Small intestine (tissue), 7 donors: ENCODE results near the gene GRM2. TPM values are rescaled to one million over a fixed set of nuclear protein-coding genes. Genes with fewer than 3 reads are reported as not detected.

Source experiments
- DNase-seq, 2 donors: peaks; one replicate each; pipeline versions ENCODE4 v3.0.0 to v3.0.0-alpha.2; 2013
- FAIRE-seq: peaks from 2 replicates; lab custom pipeline; 2012; peaks lifted over from hg19 to GRCh38; lab: Jason Lieb, UNC
- H3K27ac ChIP-seq, 3 donors: one replicate each; pipeline ENCODE4 v1.5.1; 2013; ENCODE audit warnings: low read length in 2 of 3, mild to moderate bottlenecking in 2 of 3, control low read depth in 1 of 3, inconsistent platforms in 1 of 3, low read depth in 1 of 3, moderate library complexity in 1 of 3
- H3K27me3 ChIP-seq, 3 donors: one replicate each; pipeline ENCODE4 v1.6.1; 2013; ENCODE audit warnings: low read length in 3 of 3, inconsistent platforms in 1 of 3; ENCODE audit not compliant: control insufficient read depth in 3 of 3, insufficient read depth in 3 of 3
- H3K36me3 ChIP-seq, 3 donors: one replicate each; pipeline ENCODE4 v1.6.1; 2013; ENCODE audit warnings: low read length in 3 of 3, inconsistent platforms in 1 of 3, low read depth in 1 of 3, mild to moderate bottlenecking in 1 of 3, moderate library complexity in 1 of 3; ENCODE audit not compliant: control insufficient read depth in 3 of 3, insufficient read depth in 2 of 3
- H3K4me1 ChIP-seq, 3 donors: one replicate each; pipeline ENCODE4 v1.6.1; 2013; ENCODE audit warnings: low read length in 2 of 3, inconsistent platforms in 1 of 3, low read depth in 1 of 3, mild to moderate bottlenecking in 1 of 3, moderate library complexity in 1 of 3; ENCODE audit not compliant: control insufficient read depth in 3 of 3, insufficient read depth in 2 of 3
- H3K4me3 ChIP-seq, 3 donors: one replicate each; pipeline ENCODE4 v1.5.1; 2013; ENCODE audit warnings: low read length in 3 of 3, control low read depth in 1 of 3, inconsistent platforms in 1 of 3, low read depth in 1 of 3, mild to moderate bottlenecking in 1 of 3, moderate library complexity in 1 of 3
- H3K9me3 ChIP-seq, 2 donors: one replicate each; pipeline ENCODE4 v1.6.1; 2013; ENCODE audit warnings: low read depth in 1 of 2, low read length in 1 of 2; ENCODE audit not compliant: control insufficient read depth in 2 of 2, insufficient read depth in 1 of 2
- WGBS, 3 donors: extraction: QIAGEN DNeasy Blood & Tissue Kit; methylation state at CpG; one replicate each; pipeline ENCODE4 v1.1.7; 2013; 5-methylcytosine and 5-hydroxymethylcytosine counted together
- polyA plus RNA-seq, 4 donors: library from polyadenylated mRNA; stranded (reverse) in 3 of 4; unstranded in 1 of 4; fragments of 200-250 nt in 3 of 4; fragments of 120-200 nt in 1 of 4; gene quantifications; one replicate each; pipeline versions ENCODE4 v1.2.1 to v1.2.3, GENCODE V29; 2013
- donor health status: healthy with polysubstance abuse.
- donor health status: control.
- donor health status: control.
- donor health status: Bipolar disorder and iron deficiency.
- donor health status: healthy.

GRM2 gene
- polyA plus RNA-seq, 4 donors, result 0.07 to 0.18 TPM; not detected in 2

- DNase-seq (no peak), FAIRE-seq (no peak)
- no peaks in the 10 kb centered on the region for H3K9me3 ChIP-seq
- H3K4me3 ChIP-seq, result no peak overlapping the region
- no peaks in the 10 kb centered on the region for H3K27me3 ChIP-seq
- H3K27ac ChIP-seq, result no peak overlapping the region
- H3K36me3 ChIP-seq, result peaks cover 5 to 71% (median 6%) of the 10 kb centered on the region in 3 donors
- peaks cover 0 to 2% (median 0%) of the 10 kb centered on the region in 3 donors for H3K4me1 ChIP-seq
- WGBS, 3 donors, result 64 to 81% (median 78%) methylated on average over 2 of the region's 2 CpGs
These were observed 23.3 kb upstream of the GRM2 start for GRCh38 chr3:51683566-51683965.

GRCh38 chr3:51684971-51685751 is 21.7 kb upstream of the GRM2 start:
- no peaks in the 10 kb centered on the region for H3K27me3 ChIP-seq
- FAIRE-seq (no peak), DNase-seq (no peak)
- H3K4me3 ChIP-seq, result no peak overlapping the region
- H3K27ac ChIP-seq, result peak overlapping the region in 1 of 3 donors; percentile 78
- peaks cover 0 to 2% (median 0%) of the 10 kb centered on the region in 3 donors for H3K4me1 ChIP-seq
- WGBS, 3 donors, result 58 to 67% (median 63%) methylated on average over 7 of the region's 7 CpGs
- H3K36me3 ChIP-seq, result peaks cover 5 to 74% (median 6%) of the 10 kb centered on the region in 3 donors
- no peaks in the 10 kb centered on the region for H3K9me3 ChIP-seq

- no peaks in the 10 kb centered on the region for H3K27me3 ChIP-seq
- no peak for FAIRE-seq
- H3K4me3 ChIP-seq, result no peak overlapping the region
- peaks cover 0 to 2% (median 0%) of the 10 kb centered on the region in 3 donors for H3K4me1 ChIP-seq
- H3K36me3 ChIP-seq, result peaks cover 6 to 76% (median 7%) of the 10 kb centered on the region in 3 donors
- no peaks in the 10 kb centered on the region for H3K9me3 ChIP-seq
- peak overlapping the region in 1 of 3 donors; percentile 78 for H3K27ac ChIP-seq
- no peak for DNase-seq
- WGBS, 3 donors, result 78 to 95% (median 83%) methylated on average over 4 of the region's 4 CpGs
These were observed 20.8 kb upstream of the GRM2 start for GRCh38 chr3:51686056-51686455.

GRCh38 chr3:51686512-51687215 is 20.2 kb upstream of the GRM2 start:
- DNase-seq, result peak in 1 of 2 donors; percentile 45
- H3K4me1 ChIP-seq, result peaks cover 0 to 2% (median 0%) of the 10 kb centered on the region in 3 donors
- no peak for FAIRE-seq
- no peaks in the 10 kb centered on the region for H3K9me3 ChIP-seq
- H3K27ac ChIP-seq, result peak overlapping the region in 1 of 3 donors; percentile 78
- no peaks in the 10 kb centered on the region for H3K27me3 ChIP-seq
- WGBS, 3 donors, result 56 to 82% (median 58%) methylated on average over 10 of the region's 10 CpGs
- H3K4me3 ChIP-seq, result no peak overlapping the region
- H3K36me3 ChIP-seq, result peaks cover 6 to 82% (median 8%) of the 10 kb centered on the region in 3 donors

- WGBS, 3 donors, result 84 to 92% (median 89%) methylated on average over 14 of the region's 14 CpGs
- Histone ChIP-seq H3K4me3 (no peak overlapping the region), H3K9me3 (no peaks in the 10 kb centered on the region), H3K27ac (peak overlapping the region in 1 of 3 donors; percentile 68), H3K36me3 (peaks cover 6 to 87% (median 11%) of the 10 kb centered on the region in 3 donors), H3K27me3 (no peaks in the 10 kb centered on the region), H3K4me1 (peaks cover 0 to 2% (median 0%) of the 10 kb centered on the region in 3 donors)
- no peak for DNase-seq
- FAIRE-seq, result no peak
These were observed 19.2 kb upstream of the GRM2 start for GRCh38 chr3:51687431-51688205.

- Histone ChIP-seq H3K4me1 (peaks cover 0 to 2% (median 0%) of the 10 kb centered on the region in 3 donors), H3K27ac (no peak overlapping the region), H3K27me3 (no peaks in the 10 kb centered on the region), H3K9me3 (no peaks in the 10 kb centered on the region), H3K4me3 (no peak overlapping the region), H3K36me3 (peaks cover 6 to 90% (median 11%) of the 10 kb centered on the region in 3 donors)
- FAIRE-seq (no peak), DNase-seq (no peak)
- 92 to 93% (median 92%) methylated on average over 3 of the region's 3 CpGs for WGBS, 3 donors
These were observed 18.7 kb upstream of the GRM2 start for GRCh38 chr3:51688206-51688600.

- DNase-seq (no peak), FAIRE-seq (no peak)
- Histone ChIP-seq H3K4me1 (peaks cover 0 to 2% (median 0%) of the 10 kb centered on the region in 3 donors), H3K9me3 (no peaks in the 10 kb centered on the region), H3K36me3 (peaks cover 2 to 90% (median 7%) of the 10 kb centered on the region in 3 donors), H3K27me3 (no peaks in the 10 kb centered on the region), H3K27ac (no peak overlapping the region), H3K4me3 (no peak overlapping the region)
- WGBS, 3 donors, result 43 to 70% (median 51%) methylated on average over 5 of the region's 5 CpGs
These were observed 15.8 kb upstream of the GRM2 start for GRCh38 chr3:51691021-51691420.

- H3K27me3 ChIP-seq, result no peaks in the 10 kb centered on the region
- DNase-seq (no peak), FAIRE-seq (no peak)
- H3K4me1 ChIP-seq, result peaks cover 0 to 2% (median 0%) of the 10 kb centered on the region in 3 donors
- H3K9me3 ChIP-seq, result no peaks in the 10 kb centered on the region
- no peak overlapping the region for H3K27ac ChIP-seq
- H3K4me3 ChIP-seq, result no peak overlapping the region
- WGBS, 3 donors, result 90 to 92% (median 91%) methylated on average over 3 of the region's 3 CpGs
- peaks cover 2 to 90% (median 7%) of the 10 kb centered on the region in 3 donors for H3K36me3 ChIP-seq
These were observed 14.9 kb upstream of the GRM2 start for GRCh38 chr3:51691949-51692348.
